ENCODE data around the gene SLC17A1. TPM values are rescaled to one million over a fixed set of nuclear protein-coding genes. Genes with fewer than 3 reads are reported as not detected.

Gene SLC17A1
- total RNA-seq, 4 donors from 2014 or later, result not detected

GRCh38 chr6:25747477-25747876 is 84.4 kb downstream of the SLC17A1 start:
- no peak overlapping the region for H3K27ac ChIP-seq (replicated peaks in 1 of 4)
- WGBS, result 77% methylated on average over 2 of the region's 2 CpGs
- no peak for DNase-seq (ENCODE audit: extremely low spot score)

GRCh38 chr6:25746968-25747367 is 84.9 kb downstream of the SLC17A1 start:
- H3K27ac ChIP-seq (replicated peaks in 1 of 4), result no peak overlapping the region
- intact Hi-C loops (cut with DNase I), result no loop called here
- no peaks in the 10 kb centered on the region for H3K4me1 ChIP-seq
- H3K27me3 ChIP-seq, result no peaks in the 10 kb centered on the region
- H3K36me3 ChIP-seq, result no peaks in the 10 kb centered on the region
- WGBS, result 73% methylated on average over 1 of the region's 1 CpG
- TF ChIP-seq, protein P1, sequence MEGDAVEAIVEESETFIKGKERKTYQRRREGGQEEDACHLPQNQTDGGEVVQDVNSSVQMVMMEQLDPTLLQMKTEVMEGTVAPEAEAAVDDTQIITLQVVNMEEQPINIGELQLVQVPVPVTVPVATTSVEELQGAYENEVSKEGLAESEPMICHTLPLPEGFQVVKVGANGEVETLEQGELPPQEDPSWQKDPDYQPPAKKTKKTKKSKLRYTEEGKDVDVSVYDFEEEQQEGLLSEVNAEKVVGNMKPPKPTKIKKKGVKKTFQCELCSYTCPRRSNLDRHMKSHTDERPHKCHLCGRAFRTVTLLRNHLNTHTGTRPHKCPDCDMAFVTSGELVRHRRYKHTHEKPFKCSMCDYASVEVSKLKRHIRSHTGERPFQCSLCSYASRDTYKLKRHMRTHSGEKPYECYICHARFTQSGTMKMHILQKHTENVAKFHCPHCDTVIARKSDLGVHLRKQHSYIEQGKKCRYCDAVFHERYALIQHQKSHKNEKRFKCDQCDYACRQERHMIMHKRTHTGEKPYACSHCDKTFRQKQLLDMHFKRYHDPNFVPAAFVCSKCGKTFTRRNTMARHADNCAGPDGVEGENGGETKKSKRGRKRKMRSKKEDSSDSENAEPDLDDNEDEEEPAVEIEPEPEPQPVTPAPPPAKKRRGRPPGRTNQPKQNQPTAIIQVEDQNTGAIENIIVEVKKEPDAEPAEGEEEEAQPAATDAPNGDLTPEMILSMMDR (IDR thresholded peaks at IDR 0.05), result no peak
- TF ChIP-seq POLR2AphosphoS5 (IDR thresholded peaks at IDR 0.05) (no peak), POLR2A (IDR thresholded peaks at IDR 0.05; ENCODE audit: low read depth) (no peak), EP300 (IDR thresholded peaks at IDR 0.05) (no peak)
- no peak for DNase-seq (ENCODE audit: extremely low spot score)
- H3K4me3 ChIP-seq, result no peak overlapping the region
- H3K9me3 ChIP-seq, result no peaks in the 10 kb centered on the region

More at GRCh38 chr6:25747477-25747876, 84.4 kb downstream of the SLC17A1 start:
- Histone ChIP-seq H3K9me3 (no peaks in the 10 kb centered on the region), H3K4me1 (no peaks in the 10 kb centered on the region), H3K27me3 (no peaks in the 10 kb centered on the region), H3K36me3 (no peaks in the 10 kb centered on the region), H3K4me3 (no peak overlapping the region)
- TF ChIP-seq EP300 (IDR thresholded peaks at IDR 0.05), result no peak
- TF ChIP-seq, protein P1 (IDR thresholded peaks at IDR 0.05), result no peak
- no peak for TF ChIP-seq POLR2AphosphoS5 (IDR thresholded peaks at IDR 0.05)
- no peak for TF ChIP-seq POLR2A (IDR thresholded peaks at IDR 0.05; ENCODE audit: low read depth)
- intact Hi-C loops (cut with DNase I), result no loop called here

DNA sequence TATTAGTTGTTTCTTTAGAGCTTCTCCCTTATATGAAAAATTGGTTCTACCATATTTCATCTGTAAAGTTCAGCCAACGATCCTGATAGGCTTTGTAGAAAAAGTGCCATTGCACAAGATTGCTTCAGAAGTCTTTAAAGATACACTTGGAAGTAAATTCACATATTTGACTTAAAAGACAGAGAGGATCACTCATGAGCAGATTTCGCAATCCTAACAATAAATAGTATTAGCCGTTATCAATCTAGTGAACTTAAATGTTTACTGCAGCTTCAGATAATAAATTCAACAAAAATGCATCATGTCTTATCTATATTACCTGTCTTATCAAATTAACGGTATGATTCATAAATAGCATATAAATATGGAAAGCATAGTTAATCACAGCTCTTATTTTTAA is 86.0 kb downstream of the SLC17A1 start:
- no peaks in the 10 kb centered on the region for H3K4me1 ChIP-seq
- no peak overlapping the region for H3K4me3 ChIP-seq
- intact Hi-C loops (cut with DNase I), result no loop called here
- TF ChIP-seq POLR2AphosphoS5 (IDR thresholded peaks at IDR 0.05) (no peak), EP300 (IDR thresholded peaks at IDR 0.05) (no peak), POLR2A (IDR thresholded peaks at IDR 0.05; ENCODE audit: low read depth) (no peak)
- TF ChIP-seq, protein P1 (IDR thresholded peaks at IDR 0.05), result no peak
- WGBS, result 83% methylated on average over 4 of the region's 4 CpGs
- no peak for DNase-seq (ENCODE audit: extremely low spot score)
- no peak overlapping the region for H3K27ac ChIP-seq (replicated peaks in 1 of 4)
- H3K9me3 ChIP-seq, result no peaks in the 10 kb centered on the region
- H3K36me3 ChIP-seq, result no peaks in the 10 kb centered on the region
- no peaks in the 10 kb centered on the region for H3K27me3 ChIP-seq

GRCh38 chr6:25743868-25744267 is 88.0 kb downstream of the SLC17A1 start:
- H3K9me3 ChIP-seq, result no peaks in the 10 kb centered on the region
- DNase-seq (ENCODE audit: extremely low spot score), result no peak
- H3K4me1 ChIP-seq, result no peaks in the 10 kb centered on the region
- no peak overlapping the region for H3K27ac ChIP-seq (replicated peaks in 1 of 4)
- H3K4me3 ChIP-seq, result no peak overlapping the region
- no peaks in the 10 kb centered on the region for H3K27me3 ChIP-seq
- intact Hi-C loops (cut with DNase I), result no loop called here
- H3K36me3 ChIP-seq, result no peaks in the 10 kb centered on the region
- TF ChIP-seq POLR2AphosphoS5 (IDR thresholded peaks at IDR 0.05), result no peak
- no peak for TF ChIP-seq EP300 (IDR thresholded peaks at IDR 0.05)

GRCh38 chr6:25735261-25735660 is 96.6 kb downstream of the SLC17A1 start:
- no peaks in the 10 kb centered on the region for H3K4me1 ChIP-seq
- peaks cover 0 to 15% (median 0%) of the 10 kb centered on the region in 4 donors for H3K27me3 ChIP-seq
- H3K36me3 ChIP-seq, result no peaks in the 10 kb centered on the region
- intact Hi-C loops (cut with DNase I), result no loop called here
- H3K4me3 ChIP-seq, result no peak overlapping the region
- TF ChIP-seq POLR2AphosphoS5 (IDR thresholded peaks at IDR 0.05) (no peak), EP300 (IDR thresholded peaks at IDR 0.05) (no peak), POLR2A (IDR thresholded peaks at IDR 0.05; ENCODE audit: low read depth) (no peak)
- TF ChIP-seq, protein P1 (IDR thresholded peaks at IDR 0.05), result no peak
- DNase-seq (ENCODE audit: extremely low spot score), result no peak
- no peak overlapping the region for H3K27ac ChIP-seq (replicated peaks in 1 of 4)
- H3K9me3 ChIP-seq, result peaks cover 0 to 10% (median 0%) of the 10 kb centered on the region in 4 donors

Other genes with a start within 250 kb of the SLC17A1 start
- gene SCGN, start 179.8 kb downstream of the SLC17A1 start, total RNA-seq, result 1 to 10 TPM in 3 of 4 donors, under 1 TPM in 1; 0.83 to 2.7 (median 1.7) TPM
- not detected for gene SLC17A4, start 77.3 kb downstream of the SLC17A1 start, total RNA-seq
- not detected for gene SLC17A3, start 42.2 kb upstream of the SLC17A1 start, total RNA-seq
- gene SLC17A2, start 98.6 kb upstream of the SLC17A1 start, total RNA-seq, result not detected
- 1 to 10 TPM; 5.3 to 6.4 (median 5.9) TPM for gene TRIM38, start 130.8 kb upstream of the SLC17A1 start, total RNA-seq

Data from esophagus muscularis mucosa (tissue), 4 donors.